Subcutaneous abdominal adipose tissue (tissue), 5 donors: ENCODE data around the gene CMTM2.
"Not testable (repeated sequence)": the region's sequence is repeated elsewhere in the genome, so short reads cannot be mapped to it uniquely, and the experiment has no call there.

Experiments used
- H3K27ac ChIP-seq: one replicate; pipeline ENCODE4 v1.7.0; 2013; ENCODE audit warnings: low read depth, mild to moderate bottlenecking, inconsistent platforms, low read length, moderate library complexity
- H3K27me3 ChIP-seq, 5 donors: one replicate each; pipeline ENCODE4 v1.7.0; 2013; ENCODE audit warnings: low read length in 5 of 5, inconsistent platforms in 1 of 5; ENCODE audit not compliant: control insufficient read depth in 5 of 5, insufficient read depth in 4 of 5
- H3K36me3 ChIP-seq, 5 donors: one replicate each; pipeline ENCODE4 v1.7.0; 2013; ENCODE audit warnings: low read length in 5 of 5; ENCODE audit not compliant: control insufficient read depth in 5 of 5, insufficient read depth in 5 of 5
- H3K4me1 ChIP-seq, 5 donors: one replicate each; pipeline ENCODE4 v1.7.0; 2013; ENCODE audit warnings: low read length in 5 of 5, mild to moderate bottlenecking in 3 of 5, moderate library complexity in 1 of 5; ENCODE audit not compliant: control insufficient read depth in 5 of 5, insufficient read depth in 5 of 5
- H3K4me3 ChIP-seq, 5 donors: one replicate each; pipeline ENCODE4 v1.7.0; 2013; ENCODE audit warnings: low read length in 5 of 5, low read depth in 1 of 5
- H3K9ac ChIP-seq, 5 donors: one replicate each; pipeline ENCODE4 v1.7.0; 2013; ENCODE audit warnings: low read length in 5 of 5, mild to moderate bottlenecking in 4 of 5, moderate library complexity in 3 of 5
- H3K9me3 ChIP-seq, 5 donors: one replicate each; pipeline ENCODE4 v1.7.0; 2013; ENCODE audit warnings: low read length in 5 of 5; ENCODE audit not compliant: control insufficient read depth in 5 of 5
- donor health status: healthy.
- donor health status: healthy.
- donor health status: healthy.
- donor health status: healthy.
- donor health status: healthy.

Gene CMTM2

GRCh38 chr16:66594739-66595138, 15.5 kb downstream of the CMTM2 start:
- no peak overlapping the region for H3K4me3 ChIP-seq
- H3K27me3 ChIP-seq = no peaks in the 10 kb centered on the region
- peaks cover 0 to 2% (median 0%) of the 10 kb centered on the region in 5 donors for H3K9me3 ChIP-seq
- H3K4me1 ChIP-seq = peaks cover 0 to 7% (median 0%) of the 10 kb centered on the region in 5 donors
- H3K36me3 ChIP-seq = no peaks in the 10 kb centered on the region
- no peak overlapping the region for H3K27ac ChIP-seq
- no peak overlapping the region for H3K9ac ChIP-seq

GRCh38 chr16:66596559-66596958, 17.3 kb downstream of the CMTM2 start:
- not testable (repeated sequence) for H3K27me3 ChIP-seq, H3K4me1 ChIP-seq, H3K4me3 ChIP-seq

GRCh38 chr16:66596986-66597848, 18.0 kb downstream of the CMTM2 start:
- no peaks in the 10 kb centered on the region for H3K27me3 ChIP-seq
- no peak overlapping the region for H3K4me3 ChIP-seq
- H3K36me3 ChIP-seq = no peaks in the 10 kb centered on the region
- no peak overlapping the region for H3K27ac ChIP-seq
- H3K9me3 ChIP-seq = peaks cover 0 to 2% (median 0%) of the 10 kb centered on the region in 5 donors
- peaks cover 0 to 4% (median 0%) of the 10 kb centered on the region in 5 donors for H3K4me1 ChIP-seq
- H3K9ac ChIP-seq = no peak overlapping the region

More at GRCh38 chr16:66596559-66596958, 17.3 kb downstream of the CMTM2 start:
- not testable (repeated sequence) for H3K9me3 ChIP-seq, H3K27ac ChIP-seq, H3K9ac ChIP-seq, H3K36me3 ChIP-seq

GRCh38 chr16:66598111-66598510, 18.8 kb downstream of the CMTM2 start:
- H3K9me3 ChIP-seq = peaks cover 0 to 2% (median 0%) of the 10 kb centered on the region in 5 donors
- no peaks in the 10 kb centered on the region for H3K36me3 ChIP-seq

GRCh38 chr16:66599726-66600125, 20.5 kb downstream of the CMTM2 start:
- no peaks in the 10 kb centered on the region for H3K36me3 ChIP-seq

More at GRCh38 chr16:66598111-66598510, 18.8 kb downstream of the CMTM2 start:
- Histone ChIP-seq H3K27ac (no peak overlapping the region), H3K4me1 (peaks cover 0 to 4% (median 0%) of the 10 kb centered on the region in 5 donors), H3K27me3 (no peaks in the 10 kb centered on the region), H3K9ac (no peak overlapping the region), H3K4me3 (no peak overlapping the region)

GRCh38 chr16:66600477-66600876, 21.2 kb downstream of the CMTM2 start:
- Histone ChIP-seq H3K27me3 (no peaks in the 10 kb centered on the region), H3K4me1 (peaks cover 4 to 11% (median 8%) of the 10 kb centered on the region in 5 donors), H3K4me3 (no peak overlapping the region), H3K9me3 (no peaks in the 10 kb centered on the region), H3K27ac (no peak overlapping the region), H3K36me3 (no peaks in the 10 kb centered on the region), H3K9ac (no peak overlapping the region)

More at GRCh38 chr16:66599726-66600125, 20.5 kb downstream of the CMTM2 start:
- Histone ChIP-seq H3K9ac (no peak overlapping the region), H3K9me3 (no peaks in the 10 kb centered on the region), H3K4me3 (no peak overlapping the region), H3K27ac (no peak overlapping the region), H3K27me3 (no peaks in the 10 kb centered on the region), H3K4me1 (peaks cover 4 to 15% (median 8%) of the 10 kb centered on the region in 5 donors)

- Histone ChIP-seq H3K9ac (no peak overlapping the region), H3K27ac (no peak overlapping the region), H3K27me3 (no peaks in the 10 kb centered on the region), H3K9me3 (no peaks in the 10 kb centered on the region), H3K4me3 (no peak overlapping the region), H3K36me3 (no peaks in the 10 kb centered on the region), H3K4me1 (peaks cover 7 to 21% (median 18%) of the 10 kb centered on the region in 5 donors)
Measured at GRCh38 chr16:66601471-66601870, 22.2 kb downstream of the CMTM2 start.

GRCh38 chr16:66603537-66604375, 24.5 kb downstream of the CMTM2 start:
- H3K9me3 ChIP-seq = no peaks in the 10 kb centered on the region
- H3K27ac ChIP-seq = peak overlapping the region; percentile 58
- H3K36me3 ChIP-seq = peaks cover 0 to 6% (median 2%) of the 10 kb centered on the region in 5 donors
- peaks cover 12 to 38% (median 28%) of the 10 kb centered on the region in 5 donors for H3K4me1 ChIP-seq
- H3K9ac ChIP-seq = peak overlapping the region in 4 of 5 donors; percentile 5 to 71 (median 54)
- no peaks in the 10 kb centered on the region for H3K27me3 ChIP-seq
- peak overlapping the region; percentile 72 to 81 (median 73) for H3K4me3 ChIP-seq

GRCh38 chr16:66604376-66605176, 25.3 kb downstream of the CMTM2 start, which contains the start of gene CMTM3:
TSS of gene CMTM3 (plus strand) at chr16:66604704. CDS start at chr16:66604806, 102 bp downstream.
- Histone ChIP-seq H3K27ac (peak within 1 kb of the TSS; percentile 80), H3K4me1 (peaks cover 12 to 41% (median 32%) of the 10 kb centered on the region in 5 donors), H3K27me3 (no peaks in the 10 kb centered on the region), H3K9ac (peak within 1 kb of the TSS; percentile 26 to 84 (median 77)), H3K4me3 (peak within 1 kb of the TSS; percentile 72 to 81 (median 73)), H3K9me3 (no peaks in the 10 kb centered on the region), H3K36me3 (peaks cover 0 to 14% (median 10%) of the 10 kb centered on the region in 5 donors)
